Measurements from ENCODE around the gene OPALIN.

GRCh38 chr10:96313344-96313743 lies 45.5 kb downstream of the OPALIN start:
- TF ChIP-seq, protein P1, sequence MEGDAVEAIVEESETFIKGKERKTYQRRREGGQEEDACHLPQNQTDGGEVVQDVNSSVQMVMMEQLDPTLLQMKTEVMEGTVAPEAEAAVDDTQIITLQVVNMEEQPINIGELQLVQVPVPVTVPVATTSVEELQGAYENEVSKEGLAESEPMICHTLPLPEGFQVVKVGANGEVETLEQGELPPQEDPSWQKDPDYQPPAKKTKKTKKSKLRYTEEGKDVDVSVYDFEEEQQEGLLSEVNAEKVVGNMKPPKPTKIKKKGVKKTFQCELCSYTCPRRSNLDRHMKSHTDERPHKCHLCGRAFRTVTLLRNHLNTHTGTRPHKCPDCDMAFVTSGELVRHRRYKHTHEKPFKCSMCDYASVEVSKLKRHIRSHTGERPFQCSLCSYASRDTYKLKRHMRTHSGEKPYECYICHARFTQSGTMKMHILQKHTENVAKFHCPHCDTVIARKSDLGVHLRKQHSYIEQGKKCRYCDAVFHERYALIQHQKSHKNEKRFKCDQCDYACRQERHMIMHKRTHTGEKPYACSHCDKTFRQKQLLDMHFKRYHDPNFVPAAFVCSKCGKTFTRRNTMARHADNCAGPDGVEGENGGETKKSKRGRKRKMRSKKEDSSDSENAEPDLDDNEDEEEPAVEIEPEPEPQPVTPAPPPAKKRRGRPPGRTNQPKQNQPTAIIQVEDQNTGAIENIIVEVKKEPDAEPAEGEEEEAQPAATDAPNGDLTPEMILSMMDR (IDR thresholded peaks at IDR 0.05) = no peak
- TF ChIP-seq POLR2AphosphoS5 (IDR thresholded peaks at IDR 0.05) = no peak
- TF ChIP-seq EP300 (IDR thresholded peaks at IDR 0.05) = no peak

Measured in esophagus muscularis mucosa (tissue), 4 donors.